ENCODE measurements around the gene CEP83. TPM values are rescaled to one million over a fixed set of nuclear protein-coding genes. Genes with fewer than 3 reads are reported as not detected.

CEP83 gene
- polyA plus RNA-seq, 1 donor (not counting 4 experiments of a cell fraction or from before 2014, with no cell fraction given): 9.5 TPM

DNA sequence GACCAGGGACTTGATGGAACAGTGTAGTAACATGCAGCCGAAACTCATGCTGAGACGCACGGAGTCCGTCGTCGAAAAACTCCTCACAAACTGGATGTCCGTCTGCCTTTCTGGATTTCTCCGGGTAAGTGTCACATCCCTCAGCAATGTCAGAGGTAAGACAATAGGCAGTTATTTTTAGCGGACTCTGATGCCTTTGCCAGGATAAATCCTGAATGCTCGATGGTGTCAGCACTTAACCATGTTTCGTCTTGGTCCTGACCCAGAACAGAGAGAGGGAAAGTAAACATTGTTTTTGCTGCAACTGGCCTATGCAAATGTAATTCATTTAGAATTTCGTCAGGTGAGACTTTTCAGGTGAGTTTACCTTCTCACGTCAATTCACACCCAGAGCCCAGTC lies 198.9 kb downstream of the CEP83 start:
- H3K9ac ChIP-seq (ENCODE audit: control insufficient read depth, extremely low read depth, insufficient read depth, low read length): no peak overlapping the region
- no peak overlapping the region for H3K4me3 ChIP-seq (ENCODE audit: control insufficient read depth in 2 of 3, extremely low read depth in 1 of 3, insufficient read depth in 2 of 3, low read depth in 1 of 3, low read length in 3 of 3)
- dilution Hi-C loops (cut with MboI; ENCODE audit: extremely low pct_ligation_motif_present, low sequenced_read_pairs): no loop called here
- no peaks in the 10 kb centered on the region for H3K9me1 ChIP-seq (ENCODE audit: control insufficient read depth, extremely low read depth, insufficient read depth, low read length)
- no peaks in the 10 kb centered on the region for H3K36me3 ChIP-seq (ENCODE audit: control insufficient read depth in 2 of 2, extremely low read depth in 1 of 2, insufficient read depth in 2 of 2, low read length in 2 of 2)
- no peaks in the 10 kb centered on the region for H3K9me3 ChIP-seq (ENCODE audit: control insufficient read depth, low read depth, low read length)
- FAIRE-seq: no peak
- H2AFZ ChIP-seq (ENCODE audit: control insufficient read depth, low read length): no peak overlapping the region
- no peak overlapping the region for H3K4me2 ChIP-seq (ENCODE audit: control insufficient read depth, extremely low read depth, insufficient read depth, low read depth, low read length)
- no peaks in the 10 kb centered on the region for H3K79me2 ChIP-seq (ENCODE audit: control insufficient read depth, insufficient read depth, low read length)
- TF ChIP-seq, protein P1, sequence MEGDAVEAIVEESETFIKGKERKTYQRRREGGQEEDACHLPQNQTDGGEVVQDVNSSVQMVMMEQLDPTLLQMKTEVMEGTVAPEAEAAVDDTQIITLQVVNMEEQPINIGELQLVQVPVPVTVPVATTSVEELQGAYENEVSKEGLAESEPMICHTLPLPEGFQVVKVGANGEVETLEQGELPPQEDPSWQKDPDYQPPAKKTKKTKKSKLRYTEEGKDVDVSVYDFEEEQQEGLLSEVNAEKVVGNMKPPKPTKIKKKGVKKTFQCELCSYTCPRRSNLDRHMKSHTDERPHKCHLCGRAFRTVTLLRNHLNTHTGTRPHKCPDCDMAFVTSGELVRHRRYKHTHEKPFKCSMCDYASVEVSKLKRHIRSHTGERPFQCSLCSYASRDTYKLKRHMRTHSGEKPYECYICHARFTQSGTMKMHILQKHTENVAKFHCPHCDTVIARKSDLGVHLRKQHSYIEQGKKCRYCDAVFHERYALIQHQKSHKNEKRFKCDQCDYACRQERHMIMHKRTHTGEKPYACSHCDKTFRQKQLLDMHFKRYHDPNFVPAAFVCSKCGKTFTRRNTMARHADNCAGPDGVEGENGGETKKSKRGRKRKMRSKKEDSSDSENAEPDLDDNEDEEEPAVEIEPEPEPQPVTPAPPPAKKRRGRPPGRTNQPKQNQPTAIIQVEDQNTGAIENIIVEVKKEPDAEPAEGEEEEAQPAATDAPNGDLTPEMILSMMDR (optimal IDR thresholded peaks at IDR 0.05 in 1 of 3, IDR thresholded peaks at IDR 0.05 in 1 of 3, conservative IDR thresholded peaks at IDR 0.05 in 1 of 3; ENCODE audit: extremely low read depth in 1 of 3, insufficient read depth in 2 of 3, low read length in 3 of 3): no peak
- TF ChIP-seq EZH2 (IDR thresholded peaks at IDR 0.05; ENCODE audit: low read length): no peak
- H3K4me1 ChIP-seq (ENCODE audit: control insufficient read depth, extremely low read depth, insufficient read depth, low read length): peaks cover 9% of the 10 kb centered on the region
- no peak for DNase-seq (ENCODE audit: low read depth, low spot score)
- peaks cover 3% of the 10 kb centered on the region for H3K27me3 ChIP-seq (ENCODE audit: control insufficient read depth, extremely low read depth, insufficient read depth, low read length)
- H3K27ac ChIP-seq (ENCODE audit: control insufficient read depth, insufficient read depth, low read length): no peak overlapping the region
- H4K20me1 ChIP-seq (ENCODE audit: control insufficient read depth, extremely low read depth, insufficient read depth, low read length): no peaks in the 10 kb centered on the region

DNA sequence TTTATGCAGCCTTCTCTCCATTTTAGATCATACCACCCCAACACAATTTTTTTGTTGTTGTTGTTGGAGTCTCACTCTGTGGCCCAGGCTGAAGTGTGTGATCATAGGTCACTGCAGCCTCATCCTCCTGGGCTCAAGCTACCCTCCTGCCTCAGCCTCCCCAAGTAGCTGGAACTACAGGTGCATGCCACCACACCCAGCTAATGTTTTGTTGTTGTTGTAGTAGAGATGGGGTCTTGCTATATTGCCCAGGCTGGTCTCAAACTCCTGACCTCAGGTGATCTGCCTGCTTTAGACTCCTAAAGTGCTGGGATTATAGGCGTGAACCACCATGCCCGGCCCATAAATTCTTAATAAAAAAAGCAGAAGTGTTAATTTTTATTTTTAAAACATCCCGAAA lies 199.7 kb downstream of the CEP83 start:
- no peak for TF ChIP-seq EZH2 (IDR thresholded peaks at IDR 0.05; ENCODE audit: low read length)
- TF ChIP-seq, protein P1 (optimal IDR thresholded peaks at IDR 0.05 in 1 of 3, IDR thresholded peaks at IDR 0.05 in 1 of 3, conservative IDR thresholded peaks at IDR 0.05 in 1 of 3; ENCODE audit: extremely low read depth in 1 of 3, insufficient read depth in 2 of 3, low read length in 3 of 3): no peak
- H4K20me1 ChIP-seq (ENCODE audit: control insufficient read depth, extremely low read depth, insufficient read depth, low read length): no peaks in the 10 kb centered on the region
- H2AFZ ChIP-seq (ENCODE audit: control insufficient read depth, low read length): no peak overlapping the region
- dilution Hi-C loops (cut with MboI; ENCODE audit: extremely low pct_ligation_motif_present, low sequenced_read_pairs): no loop called here
- no peak for DNase-seq (ENCODE audit: low read depth, low spot score)
- peaks cover 3% of the 10 kb centered on the region for H3K27me3 ChIP-seq (ENCODE audit: control insufficient read depth, extremely low read depth, insufficient read depth, low read length)
- FAIRE-seq: no peak
- no peaks in the 10 kb centered on the region for H3K36me3 ChIP-seq (ENCODE audit: control insufficient read depth in 2 of 2, extremely low read depth in 1 of 2, insufficient read depth in 2 of 2, low read length in 2 of 2)
- H3K9me1 ChIP-seq (ENCODE audit: control insufficient read depth, extremely low read depth, insufficient read depth, low read length): no peaks in the 10 kb centered on the region
- no peak overlapping the region for H3K27ac ChIP-seq (ENCODE audit: control insufficient read depth, insufficient read depth, low read length)
- no peak overlapping the region for H3K9ac ChIP-seq (ENCODE audit: control insufficient read depth, extremely low read depth, insufficient read depth, low read length)
- H3K79me2 ChIP-seq (ENCODE audit: control insufficient read depth, insufficient read depth, low read length): no peaks in the 10 kb centered on the region
- no peak overlapping the region for H3K4me2 ChIP-seq (ENCODE audit: control insufficient read depth, extremely low read depth, insufficient read depth, low read depth, low read length)
- H3K9me3 ChIP-seq (ENCODE audit: control insufficient read depth, low read depth, low read length): no peaks in the 10 kb centered on the region
- H3K4me1 ChIP-seq (ENCODE audit: control insufficient read depth, extremely low read depth, insufficient read depth, low read length): peaks cover 9% of the 10 kb centered on the region
- no peak overlapping the region for H3K4me3 ChIP-seq (ENCODE audit: control insufficient read depth in 2 of 3, extremely low read depth in 1 of 3, insufficient read depth in 2 of 3, low read depth in 1 of 3, low read length in 3 of 3)
